AG04450 (cell line): ENCODE results near the gene LRRC10B. TPM values are rescaled to one million over a fixed set of nuclear protein-coding genes. Genes with fewer than 3 reads are reported as not detected.
A peak's percentile ranks its signal among the peaks of the same experiment; 100 is the strongest.

Source experiments
- CTCF ChIA-PET: fragments of 300-600, 350-600 bp; formaldehyde crosslinking; extraction: SDS; loops from one replicate; lab custom pipeline; 2022; ENCODE audit warnings: antibody characterized with exemption, inconsistent platforms; lab: Charles Lee
- POLR2A ChIA-PET: fragments of 350-600 bp; formaldehyde crosslinking; extraction: SDS; loops from one replicate; lab custom pipeline; 2021; ENCODE audit warnings: antibody characterized with exemption, inconsistent platforms; lab: Yijun Ruan, JAX
- DNase-seq: peaks from one replicate; pipeline ENCODE4 v3.0.0-alpha.2; 2011; ENCODE audit warnings: low read depth, low spot score
- H3K27ac ChIP-seq: one replicate; pipeline ENCODE4 v1.5.1; 2012; ENCODE audit warnings: low read depth, low read length, control low read depth
- H3K27me3 ChIP-seq: one replicate; pipeline ENCODE4 v1.6.0; 2012; ENCODE audit warnings: low read length; ENCODE audit not compliant: control insufficient read depth, insufficient read depth
- H3K4me3 ChIP-seq: 2 replicates; pipeline ENCODE4 v1.5.1; 2011; ENCODE audit warnings: mild to moderate bottlenecking, low read depth, low read length, control low read depth
- H3K9me3 ChIP-seq: 2 replicates; pipeline ENCODE4 v1.5.1; 2012; ENCODE audit warnings: low read length; ENCODE audit not compliant: control insufficient read depth, insufficient read depth
- CTCF ChIP-seq: IDR thresholded peaks from 2 replicates; pipeline ENCODE4 v1.5.1; 2011; ENCODE audit warnings: low read depth, low read length, control low read depth, inconsistent platforms
- polyA plus RNA-seq: library from polyadenylated mRNA; depleted of rRNA; stranded (reverse); fragments of >200 nt; gene quantifications from 2 replicates; pipeline ENCODE4 v1.2.3, GENCODE V29; 2011

LRRC10B gene
- polyA plus RNA-seq, 1 experiment = not detected

- no peak for TF ChIP-seq CTCF
- Histone ChIP-seq H3K27me3 (peaks cover 17% of the 10 kb centered on the region), H3K9me3 (no peaks in the 10 kb centered on the region; the same call in 1 of the 2 replicates), H3K27ac (no peak overlapping the region), H3K4me3 (no peak overlapping the region)
- ChIA-PET POLR2A (no interaction called here), CTCF (interaction anchor here (0.8 to 3.1 kb wide), 5 partner anchors 9 to 157 kb away, joined by 3 to 30 read pairs (median 3); no protein-coding TSS in a partner anchor)
- DNase-seq = no peak
These were observed 27.6 kb upstream of the LRRC10B start for GRCh38 chr11:61480994-61481335.

GRCh38 chr11:61481806-61482205 lies 26.7 kb upstream of the LRRC10B start:
- CTCF ChIA-PET = interaction anchor here (0.8 to 3.1 kb wide), 10 partner anchors 8 to 157 kb away, joined by 3 to 30 read pairs (median 5); partner anchors contain the start of gene LRRC10B
- no peak for TF ChIP-seq CTCF
- Histone ChIP-seq H3K27me3 (peaks cover 20% of the 10 kb centered on the region), H3K4me3 (no peak overlapping the region), H3K27ac (no peak overlapping the region), H3K9me3 (no peaks in the 10 kb centered on the region; the same call in 1 of the 2 replicates)
- DNase-seq = no peak
- POLR2A ChIA-PET = no interaction called here

- POLR2A ChIA-PET = no interaction called here
- peak; percentile 66 for TF ChIP-seq CTCF
- Histone ChIP-seq H3K27me3 (peaks cover 20% of the 10 kb centered on the region), H3K27ac (no peak overlapping the region), H3K9me3 (no peaks in the 10 kb centered on the region; the same call in 1 of the 2 replicates), H3K4me3 (no peak overlapping the region)
- DNase-seq = no peak
- CTCF ChIA-PET = interaction anchor here (0.8 to 3.1 kb wide), 10 partner anchors 9 to 156 kb away, joined by 3 to 30 read pairs (median 5); partner anchors contain the start of gene LRRC10B
These were observed 26.0 kb upstream of the LRRC10B start for GRCh38 chr11:61482513-61482912.

GRCh38 chr11:61484541-61484940 lies 24.0 kb upstream of the LRRC10B start:
- ChIA-PET POLR2A (no interaction called here), CTCF (interaction anchor here (0.8 to 2.1 kb wide), 2 partner anchors 23 to 32 kb away, joined by 3 to 23 read pairs; no protein-coding TSS in a partner anchor)
- Histone ChIP-seq H3K27ac (no peak overlapping the region), H3K4me3 (no peak overlapping the region), H3K27me3 (peaks cover 14% of the 10 kb centered on the region), H3K9me3 (no peaks in the 10 kb centered on the region; the same call in 1 of the 2 replicates)
- no peak for TF ChIP-seq CTCF
- DNase-seq = no peak

DNA sequence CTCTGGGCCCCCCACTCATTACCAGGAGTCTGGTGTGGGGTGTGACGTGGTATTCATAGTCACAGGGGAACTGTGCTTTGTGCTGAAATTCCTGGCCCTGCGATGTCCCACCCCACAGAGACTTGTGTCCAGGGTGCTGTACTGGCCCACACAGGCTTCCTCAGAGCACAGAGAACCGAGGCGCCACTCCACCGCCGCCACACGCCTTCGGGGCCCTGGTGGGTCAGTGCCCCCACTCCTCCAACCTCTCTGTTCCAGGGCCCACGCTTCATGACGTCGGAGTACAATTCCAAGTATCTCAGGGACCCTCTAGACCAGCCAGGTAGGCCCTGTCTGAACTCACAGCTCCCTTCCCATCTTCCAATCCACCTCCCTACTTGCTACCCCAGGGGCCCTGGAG lies 23.5 kb upstream of the LRRC10B start:
- Histone ChIP-seq H3K27ac (no peak overlapping the region), H3K27me3 (peaks cover 14% of the 10 kb centered on the region), H3K9me3 (no peaks in the 10 kb centered on the region; the same call in 1 of the 2 replicates), H3K4me3 (no peak overlapping the region)
- ChIA-PET CTCF (interaction anchor here (2.1 kb wide), 1 partner anchor 32 kb away, joined by 23 read pairs; no protein-coding TSS in a partner anchor), POLR2A (no interaction called here)
- no peak for TF ChIP-seq CTCF
- DNase-seq = no peak
